GM23248 (cell line): ENCODE data around the gene ZNF700. TPM values are rescaled to one million over a fixed set of nuclear protein-coding genes. Genes with fewer than 3 reads are reported as not detected.
"Not testable (repeated sequence)": the region's sequence is repeated elsewhere in the genome, so short reads cannot be mapped to it uniquely, and the experiment has no call there.

ENCODE experiments used
- DNase-seq: peaks from one replicate; pipeline ENCODE4 v3.0.0-alpha.2; 2015
- H2AFZ ChIP-seq: fragments of 200-600 bp; sonication (generic); 2 replicates; pipeline ENCODE4 v1.6.1; 2016; ENCODE audit warnings: antibody characterized with exemption
- H3F3A ChIP-seq: fragments of 200-600 bp; sonication (generic); 2 replicates; pipeline ENCODE4 v1.6.1; 2016; ENCODE audit warnings: mild to moderate bottlenecking, antibody characterized with exemption, mixed run types; ENCODE audit not compliant: insufficient read depth
- H3K27ac ChIP-seq: fragments of 200-600 bp; sonication (generic); 2 replicates; pipeline ENCODE4 v1.5.1; 2016; ENCODE audit warnings: mild to moderate bottlenecking
- H3K27me3 ChIP-seq: fragments of 200-600 bp; sonication (generic); replicated peaks from 2 replicates; pipeline ENCODE4 v1.6.1; 2016; ENCODE audit warnings: mild to moderate bottlenecking; ENCODE audit not compliant: insufficient read depth
- H3K36me3 ChIP-seq: fragments of 200-600 bp; sonication (generic); 2 replicates; pipeline ENCODE4 v1.6.1; 2016; ENCODE audit warnings: low read depth, mild to moderate bottlenecking
- H3K4me1 ChIP-seq: fragments of 200-600 bp; sonication (generic); 2 replicates; pipeline ENCODE4 v1.6.1; 2016; ENCODE audit warnings: mild to moderate bottlenecking; ENCODE audit not compliant: insufficient read depth
- H3K4me2 ChIP-seq: fragments of 200-600 bp; sonication (generic); one replicate; pipeline ENCODE4 v1.6.1; 2016; ENCODE audit warnings: mild to moderate bottlenecking; ENCODE audit not compliant: unreplicated experiment
- H3K4me3 ChIP-seq: fragments of 200-600 bp; sonication (generic); 2 replicates; pipeline ENCODE4 v1.5.1; 2016; ENCODE audit warnings: mild to moderate bottlenecking
- H3K79me2 ChIP-seq: fragments of 200-600 bp; sonication (generic); 2 replicates; pipeline ENCODE4 v1.6.1; 2016; ENCODE audit warnings: mild to moderate bottlenecking; ENCODE audit not compliant: insufficient read depth
- H3K9ac ChIP-seq: fragments of 200-600 bp; sonication (generic); 2 replicates; pipeline ENCODE4 v1.6.1; 2016; ENCODE audit warnings: mild to moderate bottlenecking
- H3K9me2 ChIP-seq: fragments of 200-600 bp; sonication (generic); 2 replicates; pipeline ENCODE4 v1.6.1; 2016; ENCODE audit warnings: mixed run types, mild to moderate bottlenecking, moderate library complexity; ENCODE audit not compliant: insufficient read depth
- H3K9me3 ChIP-seq: fragments of 200-600 bp; sonication (generic); one replicate; pipeline ENCODE4 v1.6.1; 2017; ENCODE audit warnings: low read depth
- H4K20me1 ChIP-seq: fragments of 200-600 bp; sonication (generic); 2 replicates; pipeline ENCODE4 v1.6.0; 2016; ENCODE audit not compliant: insufficient read depth
- EZH2 ChIP-seq: fragments of 200-600 bp; sonication (generic); IDR thresholded peaks from 2 replicates; pipeline ENCODE4 v1.6.1; 2018; ENCODE audit warnings: antibody characterized with exemption, mild to moderate bottlenecking; ENCODE audit not compliant: insufficient read depth, poor library complexity, severe bottlenecking
- EZH2phosphoT487 ChIP-seq: fragments of 200-600 bp; sonication (generic); IDR thresholded peaks from 2 replicates; pipeline ENCODE4 v1.6.1; 2018; ENCODE audit warnings: antibody characterized with exemption, moderate library complexity, mild to moderate bottlenecking, low read depth; ENCODE audit not compliant: insufficient read depth
- WGBS, 2 experiments: methylation state at CpG; one replicate each; pipeline ENCODE4 v1.1.6; 2015 to 2017; ENCODE audit warnings: low lambda C conversion rate in 2 of 2, low coverage in 1 of 2; ENCODE audit errors: missing lambda C conversion rate in 2 of 2; 5-methylcytosine and 5-hydroxymethylcytosine counted together
- in situ Hi-C: fragments of 300-500 bp; cut with MboI; formaldehyde crosslinking; loops from 2 replicates; pipeline ENCODE4 v1.15.0; 2020
- polyA plus RNA-seq: library from polyadenylated mRNA; unstranded; fragments of >200 nt; fragmentation: Nextera tagmentation; extraction: Ambion mirVana; gene quantifications from 2 replicates; pipeline ENCODE4 v1.2.1, GENCODE V29; 2016
- total RNA-seq: library from RNA; depleted of rRNA; stranded (reverse); fragments of >200 nt; shearing (Covaris generic); gene quantifications from 2 replicates; pipeline ENCODE4 v1.2.3, GENCODE V29; 2014; rRNA removed

The ZNF700 gene
- total RNA-seq (6.3 and 6.8 TPM in 2 replicates), polyA plus RNA-seq (3.2 TPM in 2 replicates)

GRCh38 chr19:11924886-11925650, at the start of gene ZNF700:
TSS of gene ZNF700 (plus strand) at chr19:11925107. CDS start at chr19:11925211, 104 bp downstream.
- Histone ChIP-seq H3F3A (peaks cover 15% of the 10 kb centered on the region), H3K4me1 (peaks cover 5% of the 10 kb centered on the region), H3K9me2 (no peaks in the 10 kb centered on the region), H3K9ac (peak within 1 kb of the TSS; percentile 90), H3K79me2 (peaks cover 50% of the 10 kb centered on the region), H3K27ac (peak within 1 kb of the TSS; percentile 75), H3K9me3 (no peaks in the 10 kb centered on the region), H3K4me2 (peak within 1 kb of the TSS; percentile 99), H3K27me3 (no peaks in the 10 kb centered on the region), H3K4me3 (peak within 1 kb of the TSS; percentile 97), H4K20me1 (no peaks in the 10 kb centered on the region), H2AFZ (peak within 1 kb of the TSS; percentile 99), H3K36me3 (no peaks in the 10 kb centered on the region)
- in situ Hi-C loops = no loop called here
- DNase-seq = peak; percentile 95
- TF ChIP-seq EZH2 (no peak), EZH2phosphoT487 (no peak)
- WGBS, 2 experiments = 0 to 1% methylated on average over 27 to 53 of the region's 53 CpGs

- H3K9me3 ChIP-seq, H2AFZ ChIP-seq, H3K4me3 ChIP-seq, H3K36me3 ChIP-seq, H3K27me3 ChIP-seq, H3K4me1 ChIP-seq, H3K9me2 ChIP-seq, H3F3A ChIP-seq, H4K20me1 ChIP-seq, H3K9ac ChIP-seq, H3K79me2 ChIP-seq, in situ Hi-C loops, H3K4me2 ChIP-seq, H3K27ac ChIP-seq: not testable (repeated sequence)
- DNase-seq = peak; percentile 41
- 57 to 58% methylated on average over 16 of the region's 16 CpGs for WGBS, 2 experiments
Observed at GRCh38 chr19:11879687-11880266, 45.1 kb upstream of the ZNF700 start.

GRCh38 chr19:11880598-11880997, 44.3 kb upstream of the ZNF700 start:
- no peaks in the 10 kb centered on the region for H3K9me3 ChIP-seq
- H3K27me3 ChIP-seq = no peaks in the 10 kb centered on the region
- WGBS, 2 experiments = 68 to 71% methylated on average over 12 of the region's 12 CpGs
- no peaks in the 10 kb centered on the region for H4K20me1 ChIP-seq
- H3K27ac ChIP-seq = no peak overlapping the region
- H3K4me1 ChIP-seq = no peaks in the 10 kb centered on the region
- TF ChIP-seq EZH2phosphoT487 = no peak
- no peak for TF ChIP-seq EZH2
- no peak for DNase-seq
- H3K9me2 ChIP-seq = no peaks in the 10 kb centered on the region
- H3K4me3 ChIP-seq = no peak overlapping the region
- H3K9ac ChIP-seq = no peak overlapping the region
- no peaks in the 10 kb centered on the region for H3K36me3 ChIP-seq
- no peaks in the 10 kb centered on the region for H3K79me2 ChIP-seq
- H2AFZ ChIP-seq = no peak overlapping the region
- H3F3A ChIP-seq = no peaks in the 10 kb centered on the region
- in situ Hi-C loops = no loop called here
- H3K4me2 ChIP-seq = no peak overlapping the region

DNA sequence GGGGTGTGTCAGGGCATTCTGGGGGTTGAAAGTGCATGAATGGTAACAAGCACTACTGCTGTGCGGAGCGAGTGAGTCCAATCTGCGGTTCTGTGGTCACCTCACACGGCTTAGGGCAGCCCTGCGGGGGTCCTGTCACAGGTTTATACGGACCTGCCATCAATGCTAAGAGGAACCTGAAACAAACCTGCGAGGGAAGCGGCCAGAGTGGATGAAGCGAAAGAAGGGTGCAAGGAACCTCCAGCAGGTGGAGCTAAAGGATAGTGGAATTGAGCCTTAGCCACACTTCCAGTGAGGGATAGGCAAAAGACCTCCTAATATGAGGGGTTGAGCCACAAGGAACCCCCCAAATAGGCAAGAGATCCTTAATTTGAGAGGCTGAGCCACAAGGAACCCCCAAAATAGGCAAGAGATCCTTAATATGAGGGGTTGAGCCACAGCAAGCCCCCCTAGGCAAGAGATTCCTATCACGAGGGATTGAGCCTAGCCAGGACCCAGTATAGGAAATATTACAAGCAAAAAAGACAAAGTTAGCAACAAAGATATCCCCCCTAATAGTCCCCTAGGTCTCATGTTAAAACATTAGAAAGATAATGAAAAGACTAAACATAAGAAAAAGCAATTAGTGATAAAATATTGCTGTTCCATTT, 43.6 kb upstream of the ZNF700 start:
- Histone ChIP-seq H3K9me2 (no peaks in the 10 kb centered on the region), H2AFZ (peak overlapping the region; percentile 43; the same call in 1 of the 2 replicates), H3K4me1 (no peaks in the 10 kb centered on the region), H3K27me3 (no peaks in the 10 kb centered on the region), H4K20me1 (no peaks in the 10 kb centered on the region), H3K79me2 (no peaks in the 10 kb centered on the region), H3K27ac (no peak overlapping the region), H3K4me2 (peak overlapping the region; percentile 77), H3K36me3 (no peaks in the 10 kb centered on the region), H3K4me3 (peak overlapping the region; percentile 51; the same call in 1 of the 2 replicates), H3F3A (no peaks in the 10 kb centered on the region), H3K9ac (no peak overlapping the region), H3K9me3 (no peaks in the 10 kb centered on the region)
- no peak for TF ChIP-seq EZH2
- no peak for TF ChIP-seq EZH2phosphoT487
- 7 to 9% methylated on average over 10 of the region's 10 CpGs for WGBS, 2 experiments
- peak; percentile 70 for DNase-seq
- in situ Hi-C loops = no loop called here
